Fibroblast of mammary gland (primary cell): ENCODE measurements around the gene KSR1.

ENCODE experiments used
- DNase-seq: peaks from one replicate; pipeline ENCODE4 v3.0.0-alpha.2; 2010; ENCODE audit warnings: low read depth
- H3K4me3 ChIP-seq: 2 replicates; pipeline ENCODE4 v1.5.1; 2011; ENCODE audit warnings: low read depth, mild to moderate bottlenecking, low read length, moderate library complexity; ENCODE audit not compliant: control insufficient read depth
- CTCF ChIP-seq: conservative IDR thresholded peaks from 2 replicates; pipeline ENCODE4 v1.5.1; 2011; ENCODE audit warnings: low read depth, low read length, inconsistent platforms; ENCODE audit not compliant: control insufficient read depth, insufficient read depth

Gene KSR1

GRCh38 chr17:27511168-27511883, 55.1 kb downstream of the KSR1 start:
- no peak overlapping the region for H3K4me3 ChIP-seq
- no peak for TF ChIP-seq CTCF
- no peak for DNase-seq

DNA sequence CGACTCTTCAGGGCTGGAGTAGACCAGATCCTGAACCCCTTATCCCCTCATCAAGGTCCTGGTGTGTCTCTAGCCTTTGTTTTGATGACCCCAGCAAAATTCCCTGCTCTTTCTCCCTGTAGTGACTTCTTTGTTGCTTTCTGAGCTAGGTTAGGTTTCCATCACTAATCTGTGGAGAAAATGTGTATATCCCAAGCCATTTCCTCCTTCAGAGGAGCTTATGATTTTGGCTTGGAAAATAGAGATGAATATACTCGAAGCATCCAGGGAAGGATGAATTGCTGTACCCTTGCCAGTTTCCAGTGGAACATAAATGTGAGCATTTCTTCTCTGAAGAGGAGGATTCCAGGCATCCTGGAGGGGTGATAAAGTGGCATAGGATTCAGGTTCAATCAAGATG, 55.8 kb downstream of the KSR1 start:
- no peak for TF ChIP-seq CTCF
- no peak overlapping the region for H3K4me3 ChIP-seq
- no peak for DNase-seq

- TF ChIP-seq CTCF, result no peak
- DNase-seq, result no peak
- H3K4me3 ChIP-seq, result no peak overlapping the region
Observed at GRCh38 chr17:27512511-27513346, 56.5 kb downstream of the KSR1 start.

DNA sequence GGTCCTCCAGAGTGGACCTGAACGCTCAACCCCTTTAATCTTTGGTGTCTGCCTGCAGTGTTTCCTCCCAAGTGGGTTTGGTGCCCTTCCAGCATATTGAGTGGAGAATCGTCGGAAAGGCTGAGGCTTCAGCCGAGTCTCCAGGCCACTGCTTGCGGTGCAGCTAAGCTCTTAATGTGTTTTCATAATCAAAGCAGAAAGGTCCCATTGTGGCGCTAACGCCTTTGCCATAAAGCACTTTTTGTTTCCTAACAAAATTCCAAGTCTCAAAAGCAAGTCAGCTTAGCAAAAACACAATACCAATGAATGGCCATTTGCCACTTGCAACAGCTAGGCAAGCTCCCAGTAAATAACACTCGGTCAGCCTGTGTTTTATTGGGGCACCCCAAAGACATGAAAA, 57.6 kb downstream of the KSR1 start:
- no peak for TF ChIP-seq CTCF
- no peak for DNase-seq
- no peak overlapping the region for H3K4me3 ChIP-seq

- H3K4me3 ChIP-seq, result no peak overlapping the region
- no peak for TF ChIP-seq CTCF
- no peak for DNase-seq
Observed at GRCh38 chr17:27514595-27515413, 58.6 kb downstream of the KSR1 start.

DNA sequence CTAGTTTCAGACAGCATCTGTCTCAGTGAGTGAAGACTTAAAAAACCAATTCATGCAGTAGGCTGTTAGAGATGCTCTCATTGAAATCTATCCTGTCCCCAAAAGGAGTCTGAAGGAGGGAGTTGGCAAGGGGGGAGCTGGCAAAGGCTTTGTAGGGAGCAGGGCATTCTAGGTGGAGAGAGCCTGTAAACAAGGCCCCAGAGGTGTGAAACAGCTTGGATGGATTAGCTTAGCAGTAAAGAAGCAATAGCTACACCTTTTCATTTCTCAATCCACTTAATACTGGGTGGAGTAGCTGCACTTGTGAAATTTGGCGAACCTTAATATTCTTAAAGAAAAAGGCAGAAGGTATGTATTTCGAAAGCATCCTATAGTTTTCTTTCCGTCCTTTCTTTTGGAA, 61.8 kb downstream of the KSR1 start:
- DNase-seq, result no peak
- no peak overlapping the region for H3K4me3 ChIP-seq
- TF ChIP-seq CTCF, result no peak
